GM06990 (cell line): Measurements from ENCODE around the gene QARS1.

ENCODE experiments used
- DNase-seq: peaks from one replicate; pipeline ENCODE4 v3.0.0-alpha.2; 2011; ENCODE audit not compliant: insufficient read length; ENCODE audit errors: extremely low read depth
- H3K27me3 ChIP-seq: replicated peaks from 2 replicates; pipeline ENCODE4 v1.6.0; 2011; ENCODE audit warnings: low read length; ENCODE audit not compliant: control insufficient read depth, insufficient read depth
- H3K36me3 ChIP-seq: 2 replicates; pipeline ENCODE4 v1.5.1; 2011; ENCODE audit warnings: low read length; ENCODE audit not compliant: control insufficient read depth, insufficient read depth
- H3K4me3 ChIP-seq: replicated peaks from 2 replicates; pipeline ENCODE4 v1.5.1; 2011; ENCODE audit warnings: low read depth, mild to moderate bottlenecking, control low read depth, low read length
- TF ChIP-seq, protein P1 (sequence below): IDR thresholded peaks from 2 replicates; pipeline ENCODE4 v1.5.1; 2011; ENCODE audit warnings: low read length, control low read depth, mild to moderate bottlenecking, inconsistent platforms; ENCODE audit not compliant: insufficient read depth, poor library complexity, severe bottlenecking

The QARS1 gene

DNA sequence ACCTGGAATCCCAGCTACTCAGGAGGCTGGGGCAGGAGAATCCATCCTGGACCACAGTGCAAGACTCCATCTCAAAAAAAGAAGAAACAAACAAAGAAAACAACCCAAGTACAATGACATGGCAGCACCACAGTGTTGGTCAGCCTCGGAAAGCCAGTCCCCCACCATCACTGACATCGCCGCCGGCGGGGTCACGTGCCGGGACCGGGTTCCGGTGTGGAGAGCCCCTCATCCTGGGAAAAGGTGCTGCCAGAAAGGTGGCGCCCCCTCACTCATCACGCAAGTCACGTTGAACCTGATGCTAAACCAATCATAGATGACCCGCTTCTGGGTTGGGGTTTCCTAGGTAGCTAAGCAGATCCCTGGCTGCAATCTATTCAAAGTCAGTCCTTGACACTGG is 28.4 kb downstream of the QARS1 start:
- no peak for DNase-seq
- TF ChIP-seq, protein P1, sequence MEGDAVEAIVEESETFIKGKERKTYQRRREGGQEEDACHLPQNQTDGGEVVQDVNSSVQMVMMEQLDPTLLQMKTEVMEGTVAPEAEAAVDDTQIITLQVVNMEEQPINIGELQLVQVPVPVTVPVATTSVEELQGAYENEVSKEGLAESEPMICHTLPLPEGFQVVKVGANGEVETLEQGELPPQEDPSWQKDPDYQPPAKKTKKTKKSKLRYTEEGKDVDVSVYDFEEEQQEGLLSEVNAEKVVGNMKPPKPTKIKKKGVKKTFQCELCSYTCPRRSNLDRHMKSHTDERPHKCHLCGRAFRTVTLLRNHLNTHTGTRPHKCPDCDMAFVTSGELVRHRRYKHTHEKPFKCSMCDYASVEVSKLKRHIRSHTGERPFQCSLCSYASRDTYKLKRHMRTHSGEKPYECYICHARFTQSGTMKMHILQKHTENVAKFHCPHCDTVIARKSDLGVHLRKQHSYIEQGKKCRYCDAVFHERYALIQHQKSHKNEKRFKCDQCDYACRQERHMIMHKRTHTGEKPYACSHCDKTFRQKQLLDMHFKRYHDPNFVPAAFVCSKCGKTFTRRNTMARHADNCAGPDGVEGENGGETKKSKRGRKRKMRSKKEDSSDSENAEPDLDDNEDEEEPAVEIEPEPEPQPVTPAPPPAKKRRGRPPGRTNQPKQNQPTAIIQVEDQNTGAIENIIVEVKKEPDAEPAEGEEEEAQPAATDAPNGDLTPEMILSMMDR: no peak
- Histone ChIP-seq H3K4me3 (no peak overlapping the region), H3K36me3 (peaks cover 23% of the 10 kb centered on the region), H3K27me3 (no peaks in the 10 kb centered on the region)

- H3K36me3 ChIP-seq: peaks cover 18% of the 10 kb centered on the region
- no peaks in the 10 kb centered on the region for H3K27me3 ChIP-seq
- no peak for DNase-seq
- TF ChIP-seq, protein P1: no peak
- H3K4me3 ChIP-seq: no peak overlapping the region
Measured at GRCh38 chr3:49058011-49058410, 46.5 kb downstream of the QARS1 start.

- H3K36me3 ChIP-seq: peaks cover 19% of the 10 kb centered on the region
- TF ChIP-seq, protein P1: no peak
- no peak for DNase-seq
- no peaks in the 10 kb centered on the region for H3K27me3 ChIP-seq
- H3K4me3 ChIP-seq: no peak overlapping the region
Measured at GRCh38 chr3:49057268-49057667, 47.3 kb downstream of the QARS1 start.

DNA sequence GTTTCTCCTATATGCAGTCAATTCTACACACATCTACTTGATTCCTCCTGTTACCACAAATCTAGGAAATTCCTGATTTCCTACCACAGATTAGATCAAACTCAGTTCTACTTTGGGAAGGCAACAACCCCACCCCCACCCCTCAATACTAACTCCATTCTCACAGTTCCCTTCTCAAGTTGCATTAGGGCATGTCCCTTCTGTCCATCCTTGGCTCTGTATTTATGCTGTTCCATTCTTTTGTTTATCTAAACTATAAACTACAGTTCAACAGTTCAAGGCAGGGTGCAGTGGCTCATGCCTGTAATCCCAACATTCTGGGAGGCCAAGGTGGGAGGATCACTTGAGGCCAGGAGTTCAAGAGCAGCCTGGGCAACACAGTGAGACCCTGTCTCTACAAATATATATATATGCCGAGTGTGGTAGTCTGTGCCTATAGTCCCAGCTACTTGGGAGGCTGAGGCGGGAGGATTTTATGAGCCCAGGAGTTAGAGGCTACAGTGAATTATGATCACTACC is 50.2 kb downstream of the QARS1 start:
- TF ChIP-seq, protein P1: no peak
- H3K4me3 ChIP-seq: no peak overlapping the region
- no peak for DNase-seq
- no peaks in the 10 kb centered on the region for H3K27me3 ChIP-seq
- peaks cover 22% of the 10 kb centered on the region for H3K36me3 ChIP-seq

DNA sequence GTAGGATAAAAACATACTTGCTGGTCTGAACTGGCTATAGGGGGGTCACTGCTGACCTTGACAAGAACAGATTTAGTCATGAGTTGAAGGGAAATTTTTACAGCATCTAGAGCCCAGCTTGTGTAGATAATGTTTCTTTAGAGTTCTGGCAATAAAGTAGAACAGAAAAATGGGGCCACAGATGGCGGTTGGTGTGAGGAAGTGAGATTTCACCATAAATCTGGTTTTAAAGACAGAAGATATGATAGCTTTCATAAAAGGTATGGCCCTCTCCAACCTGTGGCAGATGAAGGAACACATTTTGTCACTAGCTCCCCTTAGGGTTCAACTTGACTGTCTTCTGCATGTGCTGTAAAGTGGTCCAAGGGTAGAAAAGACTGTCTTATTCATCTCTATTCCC is 51.0 kb downstream of the QARS1 start:
- TF ChIP-seq, protein P1: no peak
- H3K36me3 ChIP-seq: peaks cover 22% of the 10 kb centered on the region
- H3K4me3 ChIP-seq: no peak overlapping the region
- no peak for DNase-seq
- no peaks in the 10 kb centered on the region for H3K27me3 ChIP-seq
